Measurements from ENCODE around the gene GABRG3.

GABRG3 gene

GRCh38 chr15:27491666-27492621 lies 521.0 kb downstream of the GABRG3 start:
- no peaks in the 10 kb centered on the region for H3K27me3 ChIP-seq (ENCODE audit: insufficient read depth, low read length)
- peaks cover 24% of the 10 kb centered on the region for H3K4me1 ChIP-seq (ENCODE audit: insufficient read depth, low read length)
- H3K4me3 ChIP-seq (ENCODE audit: low read length): no peak overlapping the region
- WGBS: 85% methylated on average over 9 of the region's 10 CpGs
- no peak overlapping the region for H3K9ac ChIP-seq (ENCODE audit: low read depth, low read length)
- peak overlapping the region; percentile 10; the same call in 1 of the 2 replicates for H3K27ac ChIP-seq (ENCODE audit: low read depth, low read length)
- no peaks in the 10 kb centered on the region for H3K9me3 ChIP-seq (ENCODE audit: insufficient read depth, low read depth, low read length)
- H3K36me3 ChIP-seq (ENCODE audit: insufficient read depth, low read length): no peaks in the 10 kb centered on the region

GRCh38 chr15:27495963-27496459 lies 525.0 kb downstream of the GABRG3 start:
- H3K4me3 ChIP-seq (ENCODE audit: low read length): no peak overlapping the region
- no peaks in the 10 kb centered on the region for H3K9me3 ChIP-seq (ENCODE audit: insufficient read depth, low read depth, low read length)
- H3K36me3 ChIP-seq (ENCODE audit: insufficient read depth, low read length): no peaks in the 10 kb centered on the region
- no peaks in the 10 kb centered on the region for H3K27me3 ChIP-seq (ENCODE audit: insufficient read depth, low read length)
- peaks cover 27% of the 10 kb centered on the region for H3K4me1 ChIP-seq (ENCODE audit: insufficient read depth, low read length)
- H3K27ac ChIP-seq (ENCODE audit: low read depth, low read length): no peak overlapping the region
- no peak overlapping the region for H3K9ac ChIP-seq (ENCODE audit: low read depth, low read length)
- WGBS: 64% methylated on average over 3 of the region's 3 CpGs

- H3K9me3 ChIP-seq (ENCODE audit: insufficient read depth, low read depth, low read length): no peaks in the 10 kb centered on the region
- no peaks in the 10 kb centered on the region for H3K36me3 ChIP-seq (ENCODE audit: insufficient read depth, low read length)
- no peak overlapping the region for H3K27ac ChIP-seq (ENCODE audit: low read depth, low read length)
- H3K9ac ChIP-seq (ENCODE audit: low read depth, low read length): no peak overlapping the region
- peaks cover 13% of the 10 kb centered on the region for H3K4me1 ChIP-seq (ENCODE audit: insufficient read depth, low read length)
- no peak overlapping the region for H3K4me3 ChIP-seq (ENCODE audit: low read length)
- WGBS: 95% methylated on average over 8 of the region's 10 CpGs
- no peaks in the 10 kb centered on the region for H3K27me3 ChIP-seq (ENCODE audit: insufficient read depth, low read length)
Observed at GRCh38 chr15:27498700-27499099, 527.7 kb downstream of the GABRG3 start.

- WGBS: 83% methylated on average over 4 of the region's 4 CpGs
- Histone ChIP-seq H3K36me3 (ENCODE audit: insufficient read depth, low read length) (no peaks in the 10 kb centered on the region), H3K27me3 (ENCODE audit: insufficient read depth, low read length) (no peaks in the 10 kb centered on the region), H3K27ac (ENCODE audit: low read depth, low read length) (no peak overlapping the region), H3K9me3 (ENCODE audit: insufficient read depth, low read depth, low read length) (no peaks in the 10 kb centered on the region), H3K9ac (ENCODE audit: low read depth, low read length) (no peak overlapping the region), H3K4me3 (ENCODE audit: low read length) (no peak overlapping the region), H3K4me1 (ENCODE audit: insufficient read depth, low read length) (peaks cover 13% of the 10 kb centered on the region)
Observed at GRCh38 chr15:27499191-27499590, 528.2 kb downstream of the GABRG3 start.

- WGBS: 71% methylated on average over 6 of the region's 6 CpGs
- no peaks in the 10 kb centered on the region for H3K36me3 ChIP-seq (ENCODE audit: insufficient read depth, low read length)
- no peak overlapping the region for H3K27ac ChIP-seq (ENCODE audit: low read depth, low read length)
Observed at GRCh38 chr15:27499719-27500118, 528.7 kb downstream of the GABRG3 start.

GRCh38 chr15:27500206-27500605 lies 529.2 kb downstream of the GABRG3 start:
- no peak overlapping the region for H3K27ac ChIP-seq (ENCODE audit: low read depth, low read length)
- H3K9ac ChIP-seq (ENCODE audit: low read depth, low read length): no peak overlapping the region
- no peak overlapping the region for H3K4me3 ChIP-seq (ENCODE audit: low read length)
- WGBS: 97% methylated on average over 15 of the region's 15 CpGs
- H3K9me3 ChIP-seq (ENCODE audit: insufficient read depth, low read depth, low read length): no peaks in the 10 kb centered on the region
- peaks cover 13% of the 10 kb centered on the region for H3K4me1 ChIP-seq (ENCODE audit: insufficient read depth, low read length)
- no peaks in the 10 kb centered on the region for H3K36me3 ChIP-seq (ENCODE audit: insufficient read depth, low read length)
- H3K27me3 ChIP-seq (ENCODE audit: insufficient read depth, low read length): no peaks in the 10 kb centered on the region

More at GRCh38 chr15:27499719-27500118, 528.7 kb downstream of the GABRG3 start:
- no peaks in the 10 kb centered on the region for H3K9me3 ChIP-seq (ENCODE audit: insufficient read depth, low read depth, low read length)
- H3K9ac ChIP-seq (ENCODE audit: low read depth, low read length): no peak overlapping the region
- peaks cover 13% of the 10 kb centered on the region for H3K4me1 ChIP-seq (ENCODE audit: insufficient read depth, low read length)
- H3K27me3 ChIP-seq (ENCODE audit: insufficient read depth, low read length): no peaks in the 10 kb centered on the region
- H3K4me3 ChIP-seq (ENCODE audit: low read length): no peak overlapping the region

- Histone ChIP-seq H3K9ac (ENCODE audit: low read depth, low read length) (no peak overlapping the region), H3K9me3 (ENCODE audit: insufficient read depth, low read depth, low read length) (peaks cover 31% of the 10 kb centered on the region), H3K27ac (ENCODE audit: low read depth, low read length) (no peak overlapping the region), H3K36me3 (ENCODE audit: insufficient read depth, low read length) (no peaks in the 10 kb centered on the region), H3K27me3 (ENCODE audit: insufficient read depth, low read length) (no peaks in the 10 kb centered on the region), H3K4me1 (ENCODE audit: insufficient read depth, low read length) (no peaks in the 10 kb centered on the region), H3K4me3 (ENCODE audit: low read length) (no peak overlapping the region)
Observed at GRCh38 chr15:27506752-27507151, 535.8 kb downstream of the GABRG3 start.

- WGBS: 93% methylated on average over 1 of the region's 1 CpG
- H3K27me3 ChIP-seq (ENCODE audit: insufficient read depth, low read length): no peaks in the 10 kb centered on the region
- H3K27ac ChIP-seq (ENCODE audit: low read depth, low read length): no peak overlapping the region
- no peak overlapping the region for H3K4me3 ChIP-seq (ENCODE audit: low read length)
- no peaks in the 10 kb centered on the region for H3K36me3 ChIP-seq (ENCODE audit: insufficient read depth, low read length)
- no peak overlapping the region for H3K9ac ChIP-seq (ENCODE audit: low read depth, low read length)
- H3K9me3 ChIP-seq (ENCODE audit: insufficient read depth, low read depth, low read length): peaks cover 31% of the 10 kb centered on the region
- no peaks in the 10 kb centered on the region for H3K4me1 ChIP-seq (ENCODE audit: insufficient read depth, low read length)
Observed at GRCh38 chr15:27509014-27509413, 538.0 kb downstream of the GABRG3 start.

GRCh38 chr15:27512281-27513001 lies 541.5 kb downstream of the GABRG3 start:
- Histone ChIP-seq H3K9me3 (ENCODE audit: insufficient read depth, low read depth, low read length) (peaks cover 31% of the 10 kb centered on the region), H3K27me3 (ENCODE audit: insufficient read depth, low read length) (no peaks in the 10 kb centered on the region), H3K4me1 (ENCODE audit: insufficient read depth, low read length) (no peaks in the 10 kb centered on the region), H3K4me3 (ENCODE audit: low read length) (no peak overlapping the region), H3K27ac (ENCODE audit: low read depth, low read length) (no peak overlapping the region; the same call in 1 of the 2 replicates), H3K9ac (ENCODE audit: low read depth, low read length) (no peak overlapping the region), H3K36me3 (ENCODE audit: insufficient read depth, low read length) (no peaks in the 10 kb centered on the region)
- WGBS: 87% methylated on average over 2 of the region's 4 CpGs

GRCh38 chr15:27514526-27514925 lies 543.5 kb downstream of the GABRG3 start:
- H3K9me3 ChIP-seq (ENCODE audit: insufficient read depth, low read depth, low read length): peaks cover 11% of the 10 kb centered on the region
- WGBS: 100% methylated on average over 3 of the region's 3 CpGs
- no peaks in the 10 kb centered on the region for H3K27me3 ChIP-seq (ENCODE audit: insufficient read depth, low read length)
- no peak overlapping the region for H3K9ac ChIP-seq (ENCODE audit: low read depth, low read length)
- no peaks in the 10 kb centered on the region for H3K4me1 ChIP-seq (ENCODE audit: insufficient read depth, low read length)
- no peak overlapping the region for H3K27ac ChIP-seq (ENCODE audit: low read depth, low read length)
- no peak overlapping the region for H3K4me3 ChIP-seq (ENCODE audit: low read length)
- H3K36me3 ChIP-seq (ENCODE audit: insufficient read depth, low read length): no peaks in the 10 kb centered on the region

- H3K27me3 ChIP-seq (ENCODE audit: insufficient read depth, low read length): no peaks in the 10 kb centered on the region
- H3K9ac ChIP-seq (ENCODE audit: low read depth, low read length): no peak overlapping the region
- H3K4me3 ChIP-seq (ENCODE audit: low read length): no peak overlapping the region
- H3K27ac ChIP-seq (ENCODE audit: low read depth, low read length): no peak overlapping the region
- no peaks in the 10 kb centered on the region for H3K4me1 ChIP-seq (ENCODE audit: insufficient read depth, low read length)
- H3K9me3 ChIP-seq (ENCODE audit: insufficient read depth, low read depth, low read length): peaks cover 9% of the 10 kb centered on the region; the same call in 1 of the 2 replicates
- H3K36me3 ChIP-seq (ENCODE audit: insufficient read depth, low read length): no peaks in the 10 kb centered on the region
- WGBS: 94% methylated on average over 18 of the region's 18 CpGs
Observed at GRCh38 chr15:27527490-27528067, 556.6 kb downstream of the GABRG3 start.

All from HUES64 (cell line).